Measurements from ENCODE around the gene FAM110D.

FAM110D gene

DNA sequence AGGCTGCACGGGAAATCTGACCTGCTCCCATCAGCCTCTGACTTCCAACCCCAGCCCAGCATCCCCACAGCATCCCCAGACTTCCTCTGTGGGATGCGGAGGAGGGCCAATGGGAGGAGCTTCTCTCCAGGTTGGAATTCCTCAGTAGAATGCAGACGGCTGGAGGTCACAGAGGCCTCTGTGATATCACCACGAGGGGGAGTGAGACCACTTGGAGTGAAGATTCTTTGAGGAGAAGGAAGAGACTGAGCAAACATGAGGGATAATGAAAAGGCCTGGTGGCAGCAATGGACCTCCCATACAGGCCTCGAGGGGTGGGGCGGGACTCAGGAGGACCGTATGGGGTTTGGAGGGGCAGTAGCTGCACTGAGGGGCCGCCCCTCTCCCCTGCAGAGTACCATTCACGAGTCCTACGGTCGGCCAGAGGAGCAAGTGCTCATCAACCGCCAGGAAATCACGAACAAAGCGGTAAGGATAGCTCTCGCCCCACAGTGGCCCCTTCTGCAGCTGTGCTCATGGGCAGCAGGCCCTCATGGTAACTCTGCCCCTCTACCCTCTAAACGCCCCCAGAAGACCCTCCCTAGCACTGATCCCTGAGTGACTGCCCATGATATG, 31.6 kb downstream of the FAM110D start, which contains the start of gene CATSPER4:
Gene CATSPER4 (plus strand): TSS at position 230 of the 615 bp plus-strand sequence. CDS start 26 bp downstream, at position 256.
- DNase-seq, result no peak

DNA sequence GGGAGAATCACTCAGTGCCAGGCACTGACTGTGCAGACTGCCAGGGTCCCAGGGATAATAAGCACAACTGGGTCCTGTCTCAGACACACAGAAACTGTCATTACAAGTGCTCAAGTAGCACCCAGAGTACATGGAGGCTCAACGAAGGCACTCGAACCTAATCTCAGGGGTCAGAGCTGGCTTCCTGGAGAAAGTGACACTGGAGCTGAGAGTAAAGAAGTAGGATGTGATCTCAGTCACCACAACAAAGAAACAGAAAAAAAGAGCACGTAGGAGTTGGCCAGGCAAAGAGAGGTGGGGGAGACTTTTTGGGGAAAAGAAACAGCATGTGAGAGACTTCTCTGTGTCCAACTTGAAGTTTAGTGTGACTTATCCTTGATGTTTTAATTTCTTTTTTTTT, 32.9 kb downstream of the FAM110D start:
- no peak for DNase-seq

DNA sequence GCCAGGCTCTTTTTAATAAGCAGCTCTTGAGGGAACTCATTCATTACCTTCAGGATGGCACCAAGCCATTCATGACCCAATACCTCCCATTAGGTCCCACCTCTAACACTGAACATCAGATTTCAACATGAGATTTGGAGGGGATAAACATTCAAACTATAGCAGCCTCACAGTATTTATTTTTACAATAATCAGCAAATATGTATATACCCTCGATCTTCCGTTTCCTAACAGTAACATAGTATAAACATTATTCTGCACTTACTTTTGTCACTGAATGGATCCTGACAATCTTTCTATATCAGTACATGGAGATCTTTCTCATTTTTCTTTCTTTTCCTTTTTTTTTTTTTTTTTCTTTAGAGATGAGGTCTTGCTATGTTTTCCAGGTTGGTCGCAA, 36.9 kb downstream of the FAM110D start:
- DNase-seq, result no peak

DNA sequence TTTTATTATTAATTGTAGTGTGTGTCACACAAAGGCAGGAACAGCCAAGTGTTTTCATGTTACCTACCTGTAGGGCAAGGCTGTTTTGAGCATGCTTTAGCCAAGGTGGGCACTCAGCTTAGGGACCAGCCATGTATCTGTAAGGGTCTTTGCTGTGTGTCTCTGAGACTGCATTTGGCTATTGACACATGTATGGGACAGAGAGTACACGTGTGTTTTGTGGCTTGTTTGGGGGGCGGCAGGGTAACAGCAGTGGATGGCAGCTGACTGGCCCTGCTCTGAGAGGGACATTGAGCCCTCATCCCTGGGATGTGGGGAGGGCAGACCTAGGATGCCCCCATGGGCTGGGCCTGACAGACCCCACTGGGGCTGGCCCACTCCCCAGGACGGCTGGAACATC, 38.4 kb downstream of the FAM110D start:
- no peak for DNase-seq

DNA sequence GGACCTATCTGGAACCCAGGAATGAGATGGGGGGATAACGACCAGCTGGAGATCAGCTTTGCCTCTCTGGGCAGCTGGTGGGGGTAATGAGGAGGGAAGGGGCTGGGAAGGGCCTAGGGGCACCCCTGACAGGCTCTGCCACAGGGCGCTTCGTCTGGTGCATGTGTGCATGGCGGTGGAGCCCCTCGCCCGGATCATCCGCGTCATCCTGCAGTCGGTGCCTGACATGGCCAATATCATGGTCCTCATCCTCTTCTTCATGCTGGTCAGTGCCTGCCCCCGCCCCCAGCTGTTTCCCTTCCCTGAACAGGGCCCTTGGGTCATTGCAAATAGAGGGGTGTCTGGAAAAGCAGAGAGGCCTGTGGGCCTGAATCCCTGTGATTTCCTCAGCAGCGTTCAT, 38.9 kb downstream of the FAM110D start:
- no peak for DNase-seq

DNA sequence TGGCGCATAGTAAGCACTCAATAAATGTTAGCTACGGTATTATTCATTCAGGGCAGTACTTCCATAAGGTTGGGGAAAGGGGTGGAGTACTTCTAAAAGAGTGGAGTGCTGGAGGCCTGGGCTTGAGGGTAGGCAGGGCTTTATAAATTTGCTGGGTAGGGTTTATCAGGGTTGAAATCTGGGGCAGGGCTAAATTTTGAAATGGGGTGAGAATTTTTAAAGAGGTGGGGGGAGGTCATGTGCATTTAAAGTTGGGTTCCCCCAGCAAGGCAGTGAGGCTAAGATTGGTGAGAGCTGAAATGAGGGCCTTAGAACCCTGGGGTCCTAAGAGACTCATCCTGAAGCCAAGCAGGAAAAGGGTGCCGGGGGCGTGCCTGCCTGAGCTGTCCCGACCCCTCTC, 41.5 kb downstream of the FAM110D start:
- DNase-seq, result no peak

DNA sequence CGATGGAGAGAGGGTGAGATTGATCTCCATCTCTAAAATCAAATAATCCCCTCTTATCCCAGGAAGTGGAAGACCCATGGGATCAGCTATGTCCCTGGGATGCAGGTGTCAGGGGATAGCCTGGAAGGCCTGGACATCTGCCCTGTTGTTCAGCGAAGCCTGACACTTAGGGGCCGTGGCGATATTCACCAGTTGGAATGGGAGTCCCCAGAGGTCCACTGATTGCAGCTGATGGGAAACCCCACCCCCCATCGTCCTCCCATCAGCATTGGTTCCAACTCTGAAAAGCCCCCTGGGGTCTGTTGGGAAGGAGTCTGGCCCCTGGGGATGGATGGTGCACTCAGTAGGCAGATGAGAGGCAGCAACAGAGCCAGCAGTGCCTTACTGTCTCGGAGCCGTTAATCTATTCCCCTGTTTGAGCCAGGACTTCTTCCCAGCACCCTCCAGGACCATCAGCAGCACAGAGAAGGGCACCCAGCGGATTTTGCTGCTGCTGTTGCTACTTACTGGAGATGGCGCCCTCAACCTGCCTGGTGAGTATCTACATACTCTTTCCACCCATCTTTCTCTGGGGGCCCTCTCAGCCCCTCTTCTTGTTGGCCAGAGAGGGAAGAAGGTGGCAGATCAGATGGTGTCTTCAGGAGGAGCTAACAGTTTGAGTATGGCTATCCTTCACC, 44.9 kb downstream of the FAM110D start:
- no peak for DNase-seq

DNA sequence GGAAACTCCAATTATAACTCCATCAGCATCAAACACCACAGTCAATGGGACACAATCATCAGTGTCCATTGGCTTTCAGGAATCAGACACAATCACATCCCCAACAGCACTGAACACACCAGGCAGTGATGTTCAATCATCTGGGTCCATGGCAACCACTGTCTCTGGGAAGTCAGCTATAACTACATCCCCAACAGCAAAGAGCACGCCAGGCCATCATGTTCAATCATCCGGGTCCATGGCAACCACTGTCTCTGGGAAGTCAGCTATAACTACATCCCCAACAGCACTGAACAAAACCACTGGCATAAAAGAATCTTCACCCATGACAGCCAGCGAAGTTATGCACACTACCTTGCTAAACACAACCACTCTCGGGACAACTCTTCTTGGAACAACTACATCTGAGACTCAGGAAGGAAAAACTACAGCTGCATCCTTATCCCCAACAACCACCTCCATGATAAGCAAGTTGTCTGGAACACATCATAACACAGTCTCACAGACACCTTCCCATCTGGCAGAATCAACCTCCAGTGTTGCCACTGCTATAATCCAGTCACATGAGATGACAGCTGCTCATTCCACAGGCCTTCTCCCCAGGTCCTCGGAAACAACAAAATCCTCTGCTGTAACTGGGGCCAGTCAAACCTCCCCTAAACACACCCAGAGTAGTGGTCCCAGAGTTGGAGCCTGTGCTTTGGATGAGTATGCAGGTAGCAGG, 51.4 kb downstream of the FAM110D start:
- no peak for DNase-seq

DNA sequence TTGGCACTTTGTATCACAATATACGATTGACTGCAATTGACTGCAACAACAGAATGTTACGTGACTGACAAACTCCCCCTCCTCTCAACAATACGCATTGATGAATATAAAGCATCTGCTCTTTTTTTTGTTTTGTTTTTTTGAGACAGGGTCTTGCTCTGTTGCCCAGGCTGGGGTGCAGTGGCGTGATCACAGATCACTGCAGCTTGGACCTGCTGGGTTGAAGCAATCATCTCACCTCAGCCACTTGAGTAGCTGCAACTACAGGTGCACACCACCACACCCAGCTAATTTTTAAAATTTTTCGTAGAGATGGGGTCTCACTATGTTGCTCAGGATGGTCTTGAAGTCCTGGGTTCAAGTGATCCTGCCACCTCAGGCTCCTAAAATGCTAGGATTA, 53.8 kb downstream of the FAM110D start:
- DNase-seq, result no peak

DNA sequence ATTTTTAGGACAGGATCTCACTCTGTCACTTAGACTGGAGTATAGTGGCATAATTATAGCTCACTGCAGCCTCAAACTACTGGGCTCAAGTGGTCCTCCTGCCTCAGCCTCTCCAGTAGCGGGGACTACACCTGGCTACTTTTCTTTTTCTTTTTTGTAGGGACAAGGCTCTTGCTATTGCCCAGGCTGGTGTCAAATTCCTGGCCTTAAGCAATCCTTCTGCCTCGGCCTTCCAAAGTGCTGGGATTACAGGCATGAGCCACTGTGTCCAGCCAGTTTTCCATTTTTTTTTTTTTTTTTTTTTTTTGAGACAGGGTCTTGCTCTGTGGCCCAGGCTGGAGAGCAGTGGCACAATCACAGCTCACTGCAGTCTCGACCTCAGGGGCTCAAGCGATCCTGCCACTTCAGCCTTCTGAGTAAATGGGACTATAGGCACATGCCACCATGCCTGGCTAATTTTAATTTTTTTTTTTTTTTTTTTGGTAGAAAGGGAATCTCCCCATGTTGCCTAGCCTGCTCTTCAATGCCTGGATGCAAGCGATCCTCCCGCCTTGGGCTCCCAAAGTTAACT, 54.5 kb downstream of the FAM110D start:
- no peak for DNase-seq
